ENCODE results near the gene GP2. TPM values are rescaled to one million over a fixed set of nuclear protein-coding genes. Genes with fewer than 3 reads are reported as not detected.

GP2 gene
- 1 to 10 TPM in 2 of 4 donors, under 1 TPM in 1, not detected in 1; 0.46 to 3.7 (median 2.3) TPM for total RNA-seq

- DNase-seq (ENCODE audit: low spot score in 2 of 2) = no peak
- intact Hi-C loops (cut with DNase I; ENCODE audit: low total_unique reads) = no loop called here
- TF ChIP-seq CTCF (IDR thresholded peaks at IDR 0.05) (no peak), POLR2A (IDR thresholded peaks at IDR 0.05) (no peak)
- H3K4me3 ChIP-seq (ENCODE audit: low read depth, poor library complexity, severe bottlenecking) = no peak within 1 kb of the TSS
- WGBS, 2 donors = 81 to 85% methylated on average over 7 of the region's 7 CpGs
Observed at GRCh38 chr16:20327444-20328041, at the start of gene GP2. Gene GP2, minus strand, starts transcription at chr16:20327513. Its CDS starts 1,082 bp downstream, at chr16:20326431.

DNA sequence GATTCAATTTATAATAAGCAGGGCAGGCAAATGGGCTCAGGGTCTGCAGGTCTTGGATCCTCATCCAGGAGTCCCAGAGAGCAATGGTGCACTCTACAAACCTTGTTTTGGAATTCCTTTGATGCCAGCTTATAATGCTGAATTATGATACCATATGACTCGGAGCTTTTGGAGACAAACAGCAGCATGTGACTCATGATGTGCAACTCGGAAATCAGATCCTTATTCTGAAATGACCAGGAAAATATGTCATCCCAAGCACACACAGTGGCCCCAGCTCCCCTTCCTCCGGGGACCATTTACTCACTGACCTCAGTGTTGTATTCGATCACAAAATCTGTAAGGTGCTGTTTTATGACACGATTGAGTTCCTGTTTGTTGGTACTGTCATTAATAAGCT is 45.4 kb upstream of the GP2 start:
- WGBS, 2 donors = 74 to 76% methylated on average over 5 of the region's 5 CpGs
- intact Hi-C loops (cut with DNase I; ENCODE audit: low total_unique reads) = no loop called here
- H3K4me3 ChIP-seq (ENCODE audit: low read depth, poor library complexity, severe bottlenecking) = no peak overlapping the region
- no peak for TF ChIP-seq CTCF (IDR thresholded peaks at IDR 0.05)
- TF ChIP-seq POLR2A (IDR thresholded peaks at IDR 0.05) = no peak
- no peak for DNase-seq (ENCODE audit: low spot score in 2 of 2)

DNA sequence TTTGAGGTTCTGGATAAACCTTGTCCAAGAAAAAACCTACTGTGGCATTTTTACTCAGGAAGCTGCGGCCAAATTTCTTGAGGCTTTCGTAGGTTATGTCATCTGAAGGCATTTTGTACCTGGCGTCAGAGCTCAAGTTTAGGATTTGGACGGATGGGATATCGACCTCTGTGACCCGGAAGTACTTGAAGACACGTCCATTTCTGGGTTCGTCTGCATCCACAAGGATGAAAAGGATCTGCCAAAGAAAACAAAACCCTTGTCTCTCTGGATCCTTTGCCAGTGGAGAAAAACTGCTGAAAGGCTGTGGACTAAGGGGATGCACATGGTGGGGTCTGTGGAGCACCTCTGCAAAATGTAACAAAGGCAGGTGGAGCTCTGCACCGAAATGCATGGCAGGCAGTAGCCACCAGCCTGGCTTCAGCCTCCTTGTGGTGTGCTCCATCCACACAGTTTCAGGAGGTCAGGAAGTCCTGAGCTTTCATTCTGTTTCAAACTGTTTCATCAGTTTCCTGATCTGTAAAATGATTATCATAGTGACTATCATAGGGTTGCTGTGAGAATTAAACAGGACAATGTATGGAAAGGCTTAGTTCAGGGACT is 42.2 kb upstream of the GP2 start:
- H3K4me3 ChIP-seq (ENCODE audit: low read depth, poor library complexity, severe bottlenecking) = no peak overlapping the region
- intact Hi-C loops (cut with DNase I; ENCODE audit: low total_unique reads) = no loop called here
- no peak for TF ChIP-seq POLR2A (IDR thresholded peaks at IDR 0.05)
- TF ChIP-seq CTCF (IDR thresholded peaks at IDR 0.05) = no peak
- 79 to 83% methylated on average over 9 of the region's 9 CpGs for WGBS, 2 donors
- DNase-seq (ENCODE audit: low spot score in 2 of 2) = no peak

- no peak for DNase-seq (ENCODE audit: low spot score in 2 of 2)
- intact Hi-C loops (cut with DNase I; ENCODE audit: low total_unique reads) = no loop called here
- WGBS, 2 donors = 69% methylated on average over 3 of the region's 3 CpGs
- no peak overlapping the region for H3K4me3 ChIP-seq (ENCODE audit: low read depth, poor library complexity, severe bottlenecking)
- no peak for TF ChIP-seq CTCF (IDR thresholded peaks at IDR 0.05)
- no peak for TF ChIP-seq POLR2A (IDR thresholded peaks at IDR 0.05)
Observed at GRCh38 chr16:20364051-20364450, 36.7 kb upstream of the GP2 start.

DNA sequence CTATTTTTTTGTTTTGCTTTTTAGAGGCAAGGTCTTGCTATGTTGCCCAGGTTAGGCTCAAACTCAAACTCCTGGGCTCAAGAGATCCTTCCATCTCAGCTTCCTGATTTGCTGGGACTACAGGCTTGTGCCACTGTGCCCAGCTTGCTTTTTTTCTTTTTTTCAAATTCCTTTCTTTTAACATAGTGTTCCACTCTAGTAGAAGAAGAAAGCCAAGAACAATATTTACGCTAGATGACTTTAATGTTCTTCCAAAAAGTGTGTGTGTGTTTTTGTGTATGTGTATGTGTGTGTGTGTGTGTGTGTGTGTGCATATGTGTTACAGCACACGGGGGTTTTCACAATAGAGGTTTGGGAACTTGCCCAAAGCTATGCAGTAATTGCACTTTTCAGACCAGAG is 35.9 kb upstream of the GP2 start:
- 41 to 57% methylated on average over 2 of the region's 2 CpGs for WGBS, 2 donors
- H3K4me3 ChIP-seq (ENCODE audit: low read depth, poor library complexity, severe bottlenecking) = no peak overlapping the region
- no peak for DNase-seq (ENCODE audit: low spot score in 2 of 2)
- intact Hi-C loops (cut with DNase I; ENCODE audit: low total_unique reads) = no loop called here
- TF ChIP-seq POLR2A (IDR thresholded peaks at IDR 0.05) (no peak), CTCF (IDR thresholded peaks at IDR 0.05) (no peak)

DNA sequence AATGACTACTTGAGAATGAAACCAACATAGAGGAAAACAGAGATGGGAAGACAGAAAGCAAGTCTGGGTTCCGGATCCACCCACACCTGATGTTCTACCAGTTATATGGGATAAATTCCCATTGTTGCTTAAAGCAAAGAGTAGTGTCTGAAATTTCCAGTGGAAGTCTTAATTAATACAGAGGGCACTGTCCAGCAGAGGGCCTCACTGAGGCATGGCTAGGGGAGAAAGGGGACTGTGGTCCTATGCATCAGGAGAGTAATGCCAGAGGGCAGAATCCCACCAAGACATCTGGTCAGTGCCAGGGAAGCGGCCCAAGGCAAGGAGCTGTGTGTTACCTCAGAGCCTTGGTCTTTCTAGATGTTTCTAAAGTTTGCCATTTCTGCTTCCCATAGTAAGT is 32.7 kb upstream of the GP2 start:
- no peak for DNase-seq (ENCODE audit: low spot score in 2 of 2)

More for the DNA sequence above, 32.7 kb upstream of the GP2 start:
- H3K4me3 ChIP-seq (ENCODE audit: low read depth, poor library complexity, severe bottlenecking) = no peak overlapping the region
- 47 to 71% methylated on average over 2 of the region's 2 CpGs for WGBS, 2 donors
- TF ChIP-seq POLR2A (IDR thresholded peaks at IDR 0.05) (no peak), CTCF (IDR thresholded peaks at IDR 0.05) (no peak)
- intact Hi-C loops (cut with DNase I; ENCODE audit: low total_unique reads) = no loop called here

Data from lower leg skin (tissue), 4 donors.